Fibroblast of lung (primary cell): ENCODE data around the gene HHEX. TPM values are rescaled to one million over a fixed set of nuclear protein-coding genes. Genes with fewer than 3 reads are reported as not detected.

Experiments used
- DNase-seq, 2 donors: peaks; one replicate each; pipeline versions ENCODE4 v3.0.0 to v3.0.0-alpha.2; 2010; ENCODE audit warnings: low read depth in 2 of 2
- H2AFZ ChIP-seq: 2 replicates; pipeline ENCODE4 v1.5.1; 2012; ENCODE audit warnings: low read length, control low read depth, inconsistent platforms
- H3K27ac ChIP-seq: 2 replicates; pipeline ENCODE4 v1.5.1; 2011; ENCODE audit warnings: low read length, control low read depth; ENCODE audit not compliant: insufficient read depth
- H3K27me3 ChIP-seq: 2 replicates; pipeline ENCODE4 v1.5.1; 2011; ENCODE audit warnings: mild to moderate bottlenecking, low read length; ENCODE audit not compliant: control insufficient read depth, insufficient read depth
- H3K36me3 ChIP-seq: 2 replicates; pipeline ENCODE4 v1.5.1; 2011; ENCODE audit warnings: low read length; ENCODE audit not compliant: control insufficient read depth, insufficient read depth
- H3K4me1 ChIP-seq: 2 replicates; pipeline ENCODE4 v1.5.1; 2011; ENCODE audit warnings: low read length; ENCODE audit not compliant: control insufficient read depth, insufficient read depth; ENCODE audit errors: extremely low read depth
- H3K4me2 ChIP-seq: 2 replicates; pipeline ENCODE4 v1.5.1; 2011; ENCODE audit warnings: low read length, control low read depth; ENCODE audit not compliant: insufficient read depth; ENCODE audit errors: extremely low read depth
- H3K4me3 ChIP-seq, 4 experiments: fragments of 200-600 bp in 1 of 4; sonication (generic) in 1 of 4; replicated peaks in 1 of 4; 2 replicates each; pipeline ENCODE4 v1.5.1; 2011 to 2016; ENCODE audit warnings: low read length in 4 of 4, low read depth in 3 of 4, mild to moderate bottlenecking in 3 of 4, control low read depth in 2 of 4, inconsistent platforms in 1 of 4, mixed read lengths in 1 of 4; ENCODE audit not compliant: insufficient read depth in 1 of 4; ENCODE audit errors: control extremely low read depth in 1 of 4
- H3K79me2 ChIP-seq: 2 replicates; pipeline ENCODE4 v1.5.1; 2012; ENCODE audit warnings: mild to moderate bottlenecking, low read length, inconsistent platforms; ENCODE audit not compliant: control insufficient read depth, insufficient read depth
- H3K9ac ChIP-seq: 2 replicates; pipeline ENCODE4 v1.5.1; 2011; ENCODE audit warnings: mild to moderate bottlenecking, low read length, control low read depth; ENCODE audit not compliant: insufficient read depth
- H3K9me3 ChIP-seq: 2 replicates; pipeline ENCODE4 v1.5.1; 2012; ENCODE audit warnings: low read depth, low read length; ENCODE audit not compliant: control insufficient read depth, insufficient read depth
- H4K20me1 ChIP-seq: 2 replicates; pipeline ENCODE4 v1.5.1; 2011; ENCODE audit warnings: low read length; ENCODE audit not compliant: control insufficient read depth, insufficient read depth; ENCODE audit errors: extremely low read depth
- EZH2 ChIP-seq: IDR thresholded peaks from 2 replicates; pipeline ENCODE4 v1.5.1; 2012; ENCODE audit warnings: low read length, control low read depth, mild to moderate bottlenecking; ENCODE audit errors: missing control alignments
- polyA plus RNA-seq, 2 donors: library from polyadenylated mRNA; depleted of rRNA in 1 of 2; stranded (reverse) in 1 of 2; unstranded in 1 of 2; fragments of >200 nt; gene quantifications; 2 replicates each; pipeline ENCODE4 v1.2.1, GENCODE V29; 2011 to 2012; ENCODE audit warnings: missing spikeins in 1 of 2
- total RNA-seq: library from RNA; depleted of rRNA; stranded (reverse); fragments of >200 nt; gene quantifications from 2 replicates; pipeline ENCODE4 v1.2.1, GENCODE V29; 2014
- TF ChIP-seq, protein P1 (sequence below), 2 donors: IDR thresholded peaks in 1 of 2; conservative IDR thresholded peaks in 1 of 2; 1 replicate in 1 of 2; 2 replicates in 1 of 2; pipeline ENCODE4 v1.5.1; 2011 to 2012; ENCODE audit warnings: low read length in 2 of 2, control low read depth in 1 of 2, inconsistent platforms in 1 of 2, low read depth in 1 of 2, mild to moderate bottlenecking in 1 of 2

Gene HHEX
- total and polyA plus RNA-seq, 2 donors (not counting 1 experiment from before 2014, with no cell fraction given) = 2.9 to 3.5 TPM

DNA sequence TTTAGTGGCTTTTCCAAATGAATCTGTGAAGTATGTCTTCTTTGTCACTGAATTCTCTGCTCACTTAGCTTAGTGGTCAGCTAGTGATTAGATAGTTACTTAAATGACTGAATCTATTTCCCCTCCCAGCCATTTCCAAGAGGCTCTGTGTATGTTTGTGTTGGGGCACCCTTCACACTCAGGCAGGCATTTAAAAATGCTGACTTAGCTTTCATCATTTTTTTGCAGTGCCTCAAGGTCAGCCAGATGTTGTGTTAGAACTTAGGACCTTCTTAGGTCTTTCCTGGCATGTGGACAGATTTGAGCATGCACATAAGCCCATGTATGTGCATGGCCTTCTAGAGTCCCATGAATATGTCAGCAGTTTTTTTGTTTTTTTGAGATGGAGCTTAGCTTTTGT, 25.4 kb upstream of the HHEX start:
- no peaks in the 10 kb centered on the region for H3K9me3 ChIP-seq

DNA sequence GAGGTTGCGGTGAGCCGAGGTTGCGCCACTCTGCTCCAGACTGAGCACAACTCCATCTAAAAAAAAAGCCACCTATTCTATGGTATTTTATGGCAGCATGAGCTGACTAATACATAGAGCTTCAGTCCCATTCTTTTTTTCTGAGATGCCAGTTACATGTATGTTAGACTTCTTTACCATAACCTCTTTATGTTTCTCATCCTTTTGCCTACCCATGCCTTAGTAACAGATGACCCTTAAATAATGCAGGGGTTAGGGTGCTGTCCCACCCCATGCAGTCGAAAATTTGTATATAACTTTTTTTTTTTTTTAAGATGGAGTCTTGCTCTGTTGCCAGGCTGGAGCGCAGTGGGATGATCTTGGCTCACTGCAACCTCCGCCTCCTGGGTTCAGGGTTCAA, 22.7 kb upstream of the HHEX start:
- Histone ChIP-seq H3K79me2 (no peaks in the 10 kb centered on the region), H3K27me3 (no peaks in the 10 kb centered on the region), H2AFZ (no peak overlapping the region), H3K9ac (no peak overlapping the region), H3K4me2 (no peak overlapping the region), H3K4me1 (no peaks in the 10 kb centered on the region), H4K20me1 (no peaks in the 10 kb centered on the region), H3K4me3 (no peak overlapping the region), H3K36me3 (no peaks in the 10 kb centered on the region), H3K9me3 (no peaks in the 10 kb centered on the region), H3K27ac (no peak overlapping the region)
- TF ChIP-seq, protein P1, sequence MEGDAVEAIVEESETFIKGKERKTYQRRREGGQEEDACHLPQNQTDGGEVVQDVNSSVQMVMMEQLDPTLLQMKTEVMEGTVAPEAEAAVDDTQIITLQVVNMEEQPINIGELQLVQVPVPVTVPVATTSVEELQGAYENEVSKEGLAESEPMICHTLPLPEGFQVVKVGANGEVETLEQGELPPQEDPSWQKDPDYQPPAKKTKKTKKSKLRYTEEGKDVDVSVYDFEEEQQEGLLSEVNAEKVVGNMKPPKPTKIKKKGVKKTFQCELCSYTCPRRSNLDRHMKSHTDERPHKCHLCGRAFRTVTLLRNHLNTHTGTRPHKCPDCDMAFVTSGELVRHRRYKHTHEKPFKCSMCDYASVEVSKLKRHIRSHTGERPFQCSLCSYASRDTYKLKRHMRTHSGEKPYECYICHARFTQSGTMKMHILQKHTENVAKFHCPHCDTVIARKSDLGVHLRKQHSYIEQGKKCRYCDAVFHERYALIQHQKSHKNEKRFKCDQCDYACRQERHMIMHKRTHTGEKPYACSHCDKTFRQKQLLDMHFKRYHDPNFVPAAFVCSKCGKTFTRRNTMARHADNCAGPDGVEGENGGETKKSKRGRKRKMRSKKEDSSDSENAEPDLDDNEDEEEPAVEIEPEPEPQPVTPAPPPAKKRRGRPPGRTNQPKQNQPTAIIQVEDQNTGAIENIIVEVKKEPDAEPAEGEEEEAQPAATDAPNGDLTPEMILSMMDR (conservative IDR thresholded peaks at IDR 0.05 in 1 of 2, IDR thresholded peaks at IDR 0.05 in 1 of 2; ENCODE audit: low read depth in 1 of 2, low read length in 2 of 2) = no peak
- TF ChIP-seq EZH2 = no peak
- DNase-seq = no peak

More for the DNA sequence above, 25.4 kb upstream of the HHEX start:
- Histone ChIP-seq H3K79me2 (no peaks in the 10 kb centered on the region), H4K20me1 (no peaks in the 10 kb centered on the region), H2AFZ (no peak overlapping the region), H3K27me3 (no peaks in the 10 kb centered on the region), H3K4me1 (no peaks in the 10 kb centered on the region), H3K9ac (no peak overlapping the region), H3K27ac (no peak overlapping the region), H3K36me3 (no peaks in the 10 kb centered on the region), H3K4me3 (no peak overlapping the region), H3K4me2 (no peak overlapping the region)
- TF ChIP-seq EZH2 = no peak
- TF ChIP-seq, protein P1 (conservative IDR thresholded peaks at IDR 0.05 in 1 of 2, IDR thresholded peaks at IDR 0.05 in 1 of 2; ENCODE audit: low read depth in 1 of 2, low read length in 2 of 2) = no peak
- DNase-seq = no peak

DNA sequence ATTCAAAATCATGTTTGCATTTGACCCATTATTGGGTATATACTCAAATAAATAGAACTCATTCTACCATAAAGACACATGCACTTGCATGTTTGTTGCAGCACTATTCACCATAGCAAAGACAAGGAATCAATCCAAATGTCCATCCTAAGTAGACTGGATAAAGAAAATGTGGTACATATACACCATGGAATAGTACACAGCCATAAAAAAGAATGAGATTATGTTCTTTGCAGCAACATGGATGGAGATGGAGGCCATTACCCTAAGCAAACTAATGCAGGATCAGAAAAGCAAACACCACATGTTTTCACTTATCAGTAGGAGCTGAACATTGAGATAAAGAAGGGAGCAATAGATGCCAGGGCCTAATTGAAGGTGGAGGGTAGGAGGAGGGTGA, 12.0 kb upstream of the HHEX start:
- Histone ChIP-seq H3K4me1 (no peaks in the 10 kb centered on the region), H3K4me3 (no peak overlapping the region), H3K9me3 (no peaks in the 10 kb centered on the region), H4K20me1 (no peaks in the 10 kb centered on the region), H3K79me2 (no peaks in the 10 kb centered on the region), H3K27ac (no peak overlapping the region), H3K4me2 (no peak overlapping the region), H3K27me3 (no peaks in the 10 kb centered on the region), H3K9ac (no peak overlapping the region), H2AFZ (no peak overlapping the region), H3K36me3 (no peaks in the 10 kb centered on the region)
- DNase-seq = no peak
- TF ChIP-seq, protein P1 (conservative IDR thresholded peaks at IDR 0.05 in 1 of 2, IDR thresholded peaks at IDR 0.05 in 1 of 2; ENCODE audit: low read depth in 1 of 2, low read length in 2 of 2) = no peak
- no peak for TF ChIP-seq EZH2
